ENCODE measurements around the gene CRYGC. TPM values are rescaled to one million over a fixed set of nuclear protein-coding genes. Genes with fewer than 3 reads are reported as not detected.

CRYGC gene
- total and polyA plus RNA-seq, 2 of the 13 experiments (the other 11 are each of a cell fraction or from before 2014, with no cell fraction given): 0.20 to 0.27 TPM

GRCh38 chr2:208135794-208136715 is 6.4 kb upstream of the CRYGC start (continued):
- TF ChIP-seq AKNA (CRISPR knock-in tag; IDR thresholded peaks at IDR 0.05; ENCODE audit: borderline replicate concordance): no peak
- TF ChIP-seq XRCC5 (optimal IDR thresholded peaks at IDR 0.05; ENCODE audit: low read length): no peak
- no peak for TF ChIP-seq NFYC (CRISPR knock-in tag; IDR thresholded peaks at IDR 0.05)
- no peak for TF ChIP-seq ETV6 (CRISPR knock-in tag; conservative IDR thresholded peaks at IDR 0.05)
- TF ChIP-seq FOXM1 (CRISPR knock-in tag; IDR thresholded peaks at IDR 0.05): no peak
- TF ChIP-seq PAXIP1 (CRISPR knock-in tag; conservative IDR thresholded peaks at IDR 0.05): peak; percentile 76
- no peak for TF ChIP-seq FOXO4 (CRISPR knock-in tag; conservative IDR thresholded peaks at IDR 0.05)
- peak; percentile 46; the same call in 1 of the 2 replicates for TF ChIP-seq SOX5 (CRISPR knock-in tag; IDR thresholded peaks at IDR 0.05; ENCODE audit: borderline replicate concordance)
- no peak for TF ChIP-seq ZNF484 (CRISPR knock-in tag; IDR thresholded peaks at IDR 0.05; ENCODE audit: borderline replicate concordance, low read depth)
- TF ChIP-seq ZNF841 (CRISPR knock-in tag; IDR thresholded peaks at IDR 0.05; ENCODE audit: borderline replicate concordance): no peak
- TF ChIP-seq E2F2 (CRISPR knock-in tag; IDR thresholded peaks at IDR 0.05; ENCODE audit: borderline replicate concordance): no peak
- no peak for TF ChIP-seq DDIT3 (CRISPR knock-in tag; IDR thresholded peaks at IDR 0.05)
- no peak for TF ChIP-seq ZNF326 (CRISPR knock-in tag; IDR thresholded peaks at IDR 0.05; ENCODE audit: borderline replicate concordance)
- TF ChIP-seq MYNN (CRISPR knock-in tag; IDR thresholded peaks at IDR 0.05; ENCODE audit: low read depth): no peak
- no peak for TF ChIP-seq ZNF234 (CRISPR knock-in tag; conservative IDR thresholded peaks at IDR 0.05)
- TF ChIP-seq ZMYM3 (CRISPR knock-in tag; IDR thresholded peaks at IDR 0.05): peak; percentile 19; the same call in 1 of the 2 replicates
- peak; percentile 50; the same call in 1 of the 2 replicates for TF ChIP-seq THAP11 (CRISPR knock-in tag; IDR thresholded peaks at IDR 0.05)

Measured in HepG2 (cell line).